PC-9 (cell line): ENCODE results near the gene MYH11. TPM values are rescaled to one million over a fixed set of nuclear protein-coding genes. Genes with fewer than 3 reads are reported as not detected.

ENCODE experiments used
- BruUV-seq: library from RNA; stranded (reverse); fragments of 400-500 nt; replicated peaks from 2 replicates; lab custom pipeline; 2021; lab: Mats Ljungman, UMichigan
- CTCF ChIA-PET: fragments of 300-600 bp; sonication (Branson Sonifier 250); formaldehyde crosslinking; loops from one replicate; lab custom pipeline; 2022; ENCODE audit warnings: antibody characterized with exemption; lab: Charles Lee
- POLR2A ChIA-PET: fragments of 300-600 bp; sonication (Branson Sonifier 250); formaldehyde crosslinking; loops from one replicate; lab custom pipeline; 2022; ENCODE audit warnings: antibody characterized with exemption; ENCODE audit not compliant: unreplicated experiment; lab: Charles Lee
- DNase-seq, 2 experiments: peaks; one replicate each; pipeline versions ENCODE4 v3.0.0 to v3.0.0-alpha.2; 2015 to 2022; ENCODE audit warnings: mixed read lengths in 1 of 2
- H2AFZ ChIP-seq: fragments of 200-600 bp; sonication (generic); 2 replicates; pipeline ENCODE4 v1.8.1; 2017; ENCODE audit warnings: antibody characterized with exemption
- H3F3A ChIP-seq: fragments of 200-600 bp; sonication (generic); 2 replicates; pipeline ENCODE4 v1.8.1; 2017; ENCODE audit warnings: antibody characterized with exemption, mild to moderate bottlenecking, low read depth; ENCODE audit not compliant: insufficient read depth
- H3K27ac ChIP-seq: fragments of 200-600 bp; sonication (generic); 2 replicates; pipeline ENCODE4 v1.6.1; 2016; ENCODE audit warnings: mixed run types
- H3K27me3 ChIP-seq: fragments of 200-600 bp; sonication (generic); 2 replicates; pipeline ENCODE4 v1.6.1; 2016; ENCODE audit warnings: low read depth, mixed run types; ENCODE audit not compliant: insufficient read depth
- H3K36me3 ChIP-seq: fragments of 200-600 bp; sonication (generic); 2 replicates; pipeline ENCODE4 v1.6.1; 2016; ENCODE audit warnings: low read depth, mixed run types
- H3K4me1 ChIP-seq: fragments of 200-600 bp; sonication (generic); replicated peaks from 2 replicates; pipeline ENCODE4 v1.6.1; 2016; ENCODE audit warnings: mixed run types; ENCODE audit not compliant: insufficient read depth
- H3K4me2 ChIP-seq: fragments of 200-600 bp; sonication (generic); 2 replicates; pipeline ENCODE4 v1.6.1; 2017; ENCODE audit warnings: mixed run types
- H3K4me3 ChIP-seq: fragments of 200-600 bp; sonication (generic); 2 replicates; pipeline ENCODE4 v1.6.1; 2016; ENCODE audit warnings: mixed run types
- H3K79me2 ChIP-seq: fragments of 200-600 bp; sonication (generic); 2 replicates; pipeline ENCODE4 v1.6.1; 2017; ENCODE audit warnings: low read depth, mixed run types
- H3K9me2 ChIP-seq: fragments of 200-600 bp; sonication (generic); 2 replicates; pipeline ENCODE4 v1.8.1; 2017; ENCODE audit warnings: mild to moderate bottlenecking; ENCODE audit not compliant: insufficient read depth
- H3K9me3 ChIP-seq: fragments of 200-600 bp; sonication (generic); 2 replicates; pipeline ENCODE4 v1.8.1; 2016; ENCODE audit warnings: low read depth; ENCODE audit not compliant: insufficient read depth
- H4K20me1 ChIP-seq: fragments of 200-600 bp; sonication (generic); 2 replicates; pipeline ENCODE4 v1.8.1; 2017; ENCODE audit not compliant: insufficient read depth
- CTCF ChIP-seq: fragments of 200-600 bp; sonication (generic); conservative IDR thresholded peaks from 2 replicates; pipeline ENCODE4 v1.6.1; 2017; ENCODE audit warnings: mixed run types, antibody characterized with exemption, mild to moderate bottlenecking, moderate library complexity
- EZH2 ChIP-seq: fragments of 200-600 bp; sonication (generic); IDR thresholded peaks from 2 replicates; pipeline ENCODE4 v1.8.0; 2017; ENCODE audit warnings: antibody characterized with exemption, low read depth
- intact Hi-C: fragments of 100-400 bp; cut with micrococcal nuclease; formaldehyde crosslinking; loops from one replicate; pipeline ENCODE4 v1.10.0; 2022; ENCODE audit not compliant: unreplicated experiment
- total RNA-seq: library from RNA; stranded (reverse); gene quantifications from 2 replicates; pipeline ENCODE4 v1.2.3, GENCODE V29; 2021

MYH11 gene
- total RNA-seq, 1 experiment from 2014 or later, result 0.11 TPM

- Histone ChIP-seq H2AFZ (no peak overlapping the region), H3K27ac (no peak overlapping the region), H3K36me3 (peaks cover 24% of the 10 kb centered on the region), H3F3A (peaks cover 22% of the 10 kb centered on the region), H3K27me3 (no peaks in the 10 kb centered on the region), H3K79me2 (no peaks in the 10 kb centered on the region), H3K4me1 (no peaks in the 10 kb centered on the region), H3K9me2 (no peaks in the 10 kb centered on the region), H3K4me2 (no peak overlapping the region), H4K20me1 (no peaks in the 10 kb centered on the region), H3K9me3 (no peaks in the 10 kb centered on the region), H3K4me3 (no peak overlapping the region)
- ChIA-PET CTCF (no interaction called here), POLR2A (no interaction called here)
- BruUV-seq, result no TSS peak
- TF ChIP-seq EZH2 (no peak), CTCF (no peak)
- intact Hi-C loops, result no loop called here
- DNase-seq, result no peak
Measured at GRCh38 chr16:15866451-15866850, 9.6 kb upstream of the MYH11 start.

GRCh38 chr16:15865742-15866141 lies 8.9 kb upstream of the MYH11 start:
- intact Hi-C loops, result no loop called here
- Histone ChIP-seq H3K9me2 (no peaks in the 10 kb centered on the region), H3K4me2 (no peak overlapping the region), H4K20me1 (no peaks in the 10 kb centered on the region), H3K9me3 (no peaks in the 10 kb centered on the region), H3K27me3 (no peaks in the 10 kb centered on the region), H3K79me2 (no peaks in the 10 kb centered on the region), H3K36me3 (peaks cover 20% of the 10 kb centered on the region), H3K27ac (no peak overlapping the region), H3F3A (peaks cover 22% of the 10 kb centered on the region), H2AFZ (no peak overlapping the region), H3K4me3 (no peak overlapping the region), H3K4me1 (no peaks in the 10 kb centered on the region)
- no peak for DNase-seq
- BruUV-seq, result no TSS peak
- ChIA-PET CTCF (no interaction called here), POLR2A (no interaction called here)
- TF ChIP-seq CTCF, result no peak

- Histone ChIP-seq H3K27ac (no peak overlapping the region), H3K79me2 (no peaks in the 10 kb centered on the region), H4K20me1 (no peaks in the 10 kb centered on the region), H3K9me2 (no peaks in the 10 kb centered on the region), H3K27me3 (no peaks in the 10 kb centered on the region), H3K4me1 (no peaks in the 10 kb centered on the region), H3K36me3 (peaks cover 14% of the 10 kb centered on the region), H3K9me3 (no peaks in the 10 kb centered on the region), H3K4me3 (no peak overlapping the region), H3F3A (peaks cover 22% of the 10 kb centered on the region), H2AFZ (no peak overlapping the region), H3K4me2 (no peak overlapping the region)
- DNase-seq, result no peak
- ChIA-PET CTCF (no interaction called here), POLR2A (interaction anchor here (0.6 kb wide), 1 partner anchor 15 kb away, joined by 3 read pairs; no protein-coding TSS in a partner anchor)
- BruUV-seq, result no TSS peak
- TF ChIP-seq EZH2, result no peak
- no peak for TF ChIP-seq CTCF
- intact Hi-C loops, result no loop called here
Measured at GRCh38 chr16:15864939-15865338, 8.1 kb upstream of the MYH11 start.
